ENCODE data around the gene RND3. TPM values are rescaled to one million over a fixed set of nuclear protein-coding genes. Genes with fewer than 3 reads are reported as not detected.

RND3 gene
- total RNA-seq, 4 donors from 2014 or later, result 67.3 to 163 (median 97.1) TPM

DNA sequence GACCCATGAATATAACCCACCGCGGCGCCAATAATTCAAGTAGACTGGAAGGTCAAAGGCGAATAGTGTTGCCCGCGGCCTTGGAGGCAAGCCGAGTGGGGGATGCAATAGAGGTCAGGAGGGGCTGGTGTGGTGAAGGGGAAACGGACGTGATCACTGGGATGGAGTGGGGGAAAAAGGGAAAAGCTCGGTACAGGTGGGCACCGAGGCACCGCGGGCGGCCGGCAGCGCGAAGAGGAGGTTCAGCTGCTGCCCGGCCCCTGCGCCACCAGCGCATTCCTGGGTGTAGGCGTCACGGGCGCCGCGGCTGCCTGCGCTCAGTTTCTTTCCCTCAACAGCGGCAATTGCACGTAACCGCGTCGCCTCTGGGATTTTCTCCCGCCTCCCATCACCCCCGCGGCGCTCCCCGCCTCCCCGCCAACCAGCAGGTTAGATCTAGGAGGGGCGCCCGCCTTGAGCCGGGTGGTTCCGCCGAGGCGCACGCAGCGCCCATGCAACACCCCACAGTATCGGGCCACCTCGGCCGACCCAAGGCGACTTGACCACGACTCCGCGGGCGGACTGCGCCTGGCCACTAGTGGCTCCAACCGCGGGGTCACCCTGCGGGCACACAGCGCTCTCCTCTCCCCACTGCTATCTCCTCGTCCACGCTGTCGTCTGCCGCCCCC is 1.5 kb downstream of the RND3 start:
- H3K9me3 ChIP-seq, result no peaks in the 10 kb centered on the region
- intact Hi-C loops (cut with DNase I), result loop anchor here (10.0 kb wide), 1 partner anchor 891 kb away; no protein-coding TSS in a partner anchor
- TF ChIP-seq, protein P1, sequence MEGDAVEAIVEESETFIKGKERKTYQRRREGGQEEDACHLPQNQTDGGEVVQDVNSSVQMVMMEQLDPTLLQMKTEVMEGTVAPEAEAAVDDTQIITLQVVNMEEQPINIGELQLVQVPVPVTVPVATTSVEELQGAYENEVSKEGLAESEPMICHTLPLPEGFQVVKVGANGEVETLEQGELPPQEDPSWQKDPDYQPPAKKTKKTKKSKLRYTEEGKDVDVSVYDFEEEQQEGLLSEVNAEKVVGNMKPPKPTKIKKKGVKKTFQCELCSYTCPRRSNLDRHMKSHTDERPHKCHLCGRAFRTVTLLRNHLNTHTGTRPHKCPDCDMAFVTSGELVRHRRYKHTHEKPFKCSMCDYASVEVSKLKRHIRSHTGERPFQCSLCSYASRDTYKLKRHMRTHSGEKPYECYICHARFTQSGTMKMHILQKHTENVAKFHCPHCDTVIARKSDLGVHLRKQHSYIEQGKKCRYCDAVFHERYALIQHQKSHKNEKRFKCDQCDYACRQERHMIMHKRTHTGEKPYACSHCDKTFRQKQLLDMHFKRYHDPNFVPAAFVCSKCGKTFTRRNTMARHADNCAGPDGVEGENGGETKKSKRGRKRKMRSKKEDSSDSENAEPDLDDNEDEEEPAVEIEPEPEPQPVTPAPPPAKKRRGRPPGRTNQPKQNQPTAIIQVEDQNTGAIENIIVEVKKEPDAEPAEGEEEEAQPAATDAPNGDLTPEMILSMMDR (IDR thresholded peaks at IDR 0.05), result peak in 2 of 6 experiments; percentile 7 to 11
- peak in 3 of 4 donors; percentile 47 to 70 (median 62) for TF ChIP-seq POLR2A (IDR thresholded peaks at IDR 0.05)
- peaks cover 0 to 11% (median 0%) of the 10 kb centered on the region in 4 donors for H3K27me3 ChIP-seq
- H3K4me3 ChIP-seq, result peak overlapping the region; percentile 66 to 80 (median 78)
- H3K27ac ChIP-seq, result peak overlapping the region; percentile 94 to 99 (median 97)
- H3K36me3 ChIP-seq, result no peaks in the 10 kb centered on the region
- WGBS, 2 donors, result 1% methylated on average over 26 to 38 of the region's 62 CpGs
- H3K4me1 ChIP-seq, result peaks cover under 1 to 40% (median 20%) of the 10 kb centered on the region in 3 donors
- no peak for DNase-seq

DNA sequence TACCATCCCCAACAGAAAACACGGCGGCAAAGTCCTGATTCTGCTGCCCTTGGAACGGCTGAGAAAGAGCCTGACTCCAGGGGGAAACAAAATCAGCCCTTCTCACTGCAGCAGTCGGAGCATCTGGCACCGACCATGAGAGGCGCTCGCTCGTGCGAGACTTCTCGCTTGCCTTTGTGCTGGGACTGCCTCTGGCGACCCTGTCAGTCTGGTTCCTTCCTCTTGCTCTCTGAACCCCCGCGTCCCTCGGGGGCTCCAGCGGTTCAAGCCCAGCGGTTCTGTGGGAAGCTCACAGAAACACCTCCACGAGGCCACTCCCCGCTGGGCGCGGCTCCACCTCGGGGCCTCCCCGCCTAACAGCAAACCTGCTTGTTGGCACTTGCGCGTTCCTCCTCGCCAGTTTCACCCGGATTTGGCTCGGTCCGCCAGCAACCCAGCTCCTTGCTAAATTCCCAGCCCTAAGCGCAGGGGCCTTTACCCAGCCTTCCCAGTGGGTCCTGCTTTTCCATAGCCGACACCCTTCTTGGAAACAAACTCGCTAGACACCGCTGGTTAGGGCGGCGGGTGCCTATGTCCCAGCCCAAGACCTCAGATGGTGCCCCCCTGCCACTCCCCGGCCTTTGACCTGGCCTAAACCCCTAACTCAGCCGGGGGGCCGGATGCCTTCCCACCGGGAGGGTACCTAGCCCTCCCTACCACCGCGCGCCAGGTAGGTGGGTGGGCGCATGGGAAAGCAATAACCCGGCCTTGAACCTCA is 2.2 kb downstream of the RND3 start:
- H3K4me3 ChIP-seq, result peak overlapping the region; percentile 66 to 80 (median 78)
- intact Hi-C loops (cut with DNase I), result loop anchor here (10.0 kb wide), 1 partner anchor 890 kb away; no protein-coding TSS in a partner anchor
- no peaks in the 10 kb centered on the region for H3K36me3 ChIP-seq
- peaks cover 0 to 11% (median 0%) of the 10 kb centered on the region in 4 donors for H3K27me3 ChIP-seq
- TF ChIP-seq, protein P1 (IDR thresholded peaks at IDR 0.05), result peak in 1 of 6 experiments; percentile 8
- peak in 2 of 4 donors; percentile 42 to 77 for TF ChIP-seq POLR2A (IDR thresholded peaks at IDR 0.05)
- no peaks in the 10 kb centered on the region for H3K9me3 ChIP-seq
- no peak for DNase-seq
- H3K4me1 ChIP-seq, result peaks cover 6 to 48% (median 28%) of the 10 kb centered on the region in 3 donors
- WGBS, 2 donors, result 0 to 1% methylated on average over 3 to 32 of the region's 43 CpGs
- H3K27ac ChIP-seq, result peak overlapping the region; percentile 94 to 99 (median 97)

DNA sequence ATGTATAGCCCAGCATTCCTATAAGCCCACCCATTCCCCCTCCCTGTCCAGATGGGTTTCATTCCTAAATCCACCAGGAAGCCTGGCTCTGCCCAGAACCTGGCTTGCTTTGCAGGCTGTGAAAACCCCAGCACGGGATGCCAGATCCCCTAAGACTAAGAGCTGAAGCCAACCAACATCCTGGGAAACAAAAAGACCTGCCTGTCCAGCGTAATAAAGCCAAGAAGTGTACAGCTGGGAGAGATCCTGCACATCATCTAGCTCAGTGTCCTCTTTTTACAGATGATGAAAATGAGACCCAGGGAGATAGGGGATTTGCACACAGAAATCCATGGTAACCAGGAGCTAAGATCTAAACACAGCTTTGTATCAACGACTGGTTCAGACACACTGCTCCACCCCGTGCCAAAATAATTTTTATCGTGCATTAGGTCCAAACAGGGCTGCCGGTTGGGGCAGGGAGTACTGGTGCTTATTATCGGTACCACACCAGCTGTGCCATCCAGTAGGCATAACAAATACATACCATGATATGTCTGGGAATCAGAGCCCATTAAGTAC is 2.9 kb downstream of the RND3 start:
- no peak for DNase-seq
- Histone ChIP-seq H3K4me1 (peaks cover 6 to 55% (median 34%) of the 10 kb centered on the region in 3 donors), H3K27ac (peak overlapping the region; percentile 94 to 99 (median 97)), H3K27me3 (peaks cover 0 to 11% (median 0%) of the 10 kb centered on the region in 4 donors), H3K36me3 (no peaks in the 10 kb centered on the region), H3K4me3 (peak overlapping the region; percentile 66 to 80 (median 78)), H3K9me3 (no peaks in the 10 kb centered on the region)
- WGBS, 2 donors, result 1 to 23% methylated on average over 7 of the region's 7 CpGs
- intact Hi-C loops (cut with DNase I), result loop anchor here (10.0 kb wide), 1 partner anchor 890 kb away; no protein-coding TSS in a partner anchor
- no peak for TF ChIP-seq POLR2A (IDR thresholded peaks at IDR 0.05)
- TF ChIP-seq, protein P1 (IDR thresholded peaks at IDR 0.05), result no peak

DNA sequence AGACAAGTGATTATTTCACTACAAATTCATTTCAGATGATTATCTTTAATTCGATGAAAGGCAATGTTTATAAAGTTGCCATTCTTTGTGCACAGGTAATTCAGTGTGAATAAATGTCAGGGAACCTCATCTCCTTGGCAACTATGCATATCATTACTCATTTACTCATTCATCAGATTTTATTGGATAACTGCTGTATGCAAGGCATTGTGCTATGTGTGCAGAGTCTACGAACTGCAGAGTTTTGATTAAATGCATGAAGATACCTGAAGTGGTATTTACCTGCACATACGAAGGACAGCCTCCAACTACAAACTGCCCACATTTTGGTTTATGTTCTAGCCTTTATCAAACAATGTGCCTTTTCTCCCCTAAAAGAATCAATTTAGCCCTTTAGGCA is 3.5 kb downstream of the RND3 start:
- Histone ChIP-seq H3K4me3 (peak overlapping the region; percentile 66 to 80 (median 78)), H3K36me3 (no peaks in the 10 kb centered on the region), H3K27ac (peak overlapping the region; percentile 94 to 99 (median 97)), H3K9me3 (no peaks in the 10 kb centered on the region), H3K4me1 (peaks cover 6 to 60% (median 38%) of the 10 kb centered on the region in 3 donors), H3K27me3 (peaks cover 0 to 11% (median 0%) of the 10 kb centered on the region in 4 donors)
- intact Hi-C loops (cut with DNase I), result loop anchor here (10.0 kb wide), 1 partner anchor 889 kb away; no protein-coding TSS in a partner anchor
- WGBS, 2 donors, result 20 to 32% methylated on average over 3 of the region's 3 CpGs
- DNase-seq, result no peak
- TF ChIP-seq POLR2A (IDR thresholded peaks at IDR 0.05), result no peak
- TF ChIP-seq, protein P1 (IDR thresholded peaks at IDR 0.05), result no peak

Measured in esophagus squamous epithelium (tissue), 5 donors.